Mucosa of descending colon (tissue), 3 donors: ENCODE data around the gene ZNF613. TPM values are rescaled to one million over a fixed set of nuclear protein-coding genes. Genes with fewer than 3 reads are reported as not detected.

Experiments used
- ATAC-seq: fragments of 200-7000 bp; cut with Tn5 transposase; one replicate; pipeline ENCODE4 v1.9.1; 2020; ENCODE audit warnings: mild to moderate bottlenecking, moderate library complexity
- DNase-seq, 3 donors: peaks; one replicate each; pipeline ENCODE4 v3.0.0-alpha.2; 2020
- H3K36me3 ChIP-seq: fragments of 200-600 bp; one replicate; pipeline ENCODE4 v1.8.0; 2021; ENCODE audit warnings: low read depth, mild to moderate bottlenecking
- H3K4me1 ChIP-seq: fragments of 200-600 bp; one replicate; pipeline ENCODE4 v1.8.0; 2021; ENCODE audit warnings: low read depth, mild to moderate bottlenecking
- H3K4me3 ChIP-seq: fragments of 200-600 bp; one replicate; pipeline ENCODE4 v1.8.0; 2021; ENCODE audit warnings: mild to moderate bottlenecking
- H3K9me3 ChIP-seq: fragments of 200-600 bp; one replicate; pipeline ENCODE4 v1.8.0; 2021; ENCODE audit warnings: mild to moderate bottlenecking
- intact Hi-C, 2 donors: fragments of 100-400 bp; cut with DNase I in 1 of 2; cut with micrococcal nuclease in 1 of 2; formaldehyde crosslinking; loops; one replicate each; pipeline versions ENCODE4 v1.11.0 to v1.11.1; 2022; cut with DNase I, micrococcal nuclease
- long read RNA-seq, 2 donors: library from polyadenylated mRNA; unstranded; transcript quantifications; one replicate each; pipeline ENCODE4 v2.0.0, GENCODE V29; 2019 to 2021
- total RNA-seq, 3 donors: library from RNA; stranded (reverse); fragmentation: NEBNext Ultra II Directional in 2 of 3; extraction: Animal tissue kit (Norgen Biotek cat#: 25700) in 2 of 3; gene quantifications; one replicate each; pipeline versions ENCODE4 v1.2.1 to v1.2.4, GENCODE V29; 2021 to 2023
- TF ChIP-seq, protein P1 (sequence below): fragments of 200-600 bp; IDR thresholded peaks from one replicate; pipeline ENCODE4 v1.8.0; 2022; ENCODE audit warnings: antibody characterized with exemption, mild to moderate bottlenecking
- donor health status: DM: no; HTN: no; CAD: no; lungs with moderate emphysema.
- donor health status: DM: no; HTN: no; CAD: no.
- donor health status: DM: no; HTN: yes; CAD: no.

Gene ZNF613
- total RNA-seq = 1 to 10 TPM; 6.6 to 9.3 (median 8.0) TPM
- long read RNA-seq, donor 1, partial matches to known transcripts = 1 of 4 reads
- long read RNA-seq, donor 1, other reads (novel, unspliced or antisense) = 0 of 4 reads
- long read RNA-seq, donor 2 = 0 reads

DNA sequence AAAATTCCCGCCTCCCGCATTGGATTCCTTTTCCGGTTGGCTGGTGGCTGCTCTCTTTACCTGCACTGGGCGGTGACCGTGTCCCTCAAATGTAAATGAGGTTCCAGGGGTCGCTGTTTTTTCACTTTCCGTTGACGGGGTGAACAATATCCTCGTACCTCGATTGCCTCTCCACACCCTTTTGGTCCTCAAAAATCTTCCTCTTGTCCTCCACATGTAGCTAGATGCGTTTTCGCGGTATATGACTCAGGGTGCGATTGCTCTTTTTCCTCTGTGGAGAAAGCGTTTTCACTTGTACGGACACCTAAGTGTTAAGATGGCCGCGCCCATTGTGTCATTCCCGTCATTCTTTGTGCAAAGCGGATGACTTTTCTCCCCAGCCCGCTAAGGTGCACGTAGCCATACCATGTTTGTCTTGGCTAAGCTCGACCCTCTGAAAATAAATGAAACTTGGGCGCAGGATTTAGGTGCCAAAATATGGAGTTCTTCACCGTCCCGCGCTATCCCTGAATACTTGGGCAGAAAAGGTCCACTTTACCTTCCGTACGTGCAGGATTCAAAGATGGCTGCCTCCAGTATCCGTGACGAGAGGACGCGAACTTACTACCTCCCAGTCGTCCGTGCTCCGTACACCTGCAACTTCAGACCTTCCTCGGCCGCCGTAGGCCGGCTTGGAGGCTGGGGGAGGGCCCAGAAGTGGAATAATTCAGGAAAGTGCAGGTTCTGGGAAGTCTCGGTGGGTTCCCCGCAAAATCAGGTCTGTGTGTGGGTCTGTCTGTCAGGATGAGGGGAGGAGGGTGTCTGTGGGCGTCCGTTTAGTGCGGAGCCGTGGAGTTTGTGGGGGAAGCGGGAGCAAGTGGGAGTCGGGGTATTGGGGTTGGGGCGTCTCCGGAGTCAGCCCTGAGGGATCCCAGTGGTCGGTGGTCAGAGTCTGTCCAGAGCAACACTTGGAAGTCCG lies at the start of gene ZNF613:
TSS of gene ZNF613 (plus strand) at position 689 of the 958 bp plus-strand sequence. CDS start 8,749 bp downstream, outside the sequence.
- intact Hi-C loops = no loop called here
- Histone ChIP-seq H3K36me3 (peaks cover 4% of the 10 kb centered on the region), H3K4me1 (no peaks in the 10 kb centered on the region), H3K9me3 (peaks cover 57% of the 10 kb centered on the region), H3K4me3 (peak within 1 kb of the TSS; percentile 62)
- peak; percentile 90 to 93 (median 91) for DNase-seq
- TF ChIP-seq, protein P1, sequence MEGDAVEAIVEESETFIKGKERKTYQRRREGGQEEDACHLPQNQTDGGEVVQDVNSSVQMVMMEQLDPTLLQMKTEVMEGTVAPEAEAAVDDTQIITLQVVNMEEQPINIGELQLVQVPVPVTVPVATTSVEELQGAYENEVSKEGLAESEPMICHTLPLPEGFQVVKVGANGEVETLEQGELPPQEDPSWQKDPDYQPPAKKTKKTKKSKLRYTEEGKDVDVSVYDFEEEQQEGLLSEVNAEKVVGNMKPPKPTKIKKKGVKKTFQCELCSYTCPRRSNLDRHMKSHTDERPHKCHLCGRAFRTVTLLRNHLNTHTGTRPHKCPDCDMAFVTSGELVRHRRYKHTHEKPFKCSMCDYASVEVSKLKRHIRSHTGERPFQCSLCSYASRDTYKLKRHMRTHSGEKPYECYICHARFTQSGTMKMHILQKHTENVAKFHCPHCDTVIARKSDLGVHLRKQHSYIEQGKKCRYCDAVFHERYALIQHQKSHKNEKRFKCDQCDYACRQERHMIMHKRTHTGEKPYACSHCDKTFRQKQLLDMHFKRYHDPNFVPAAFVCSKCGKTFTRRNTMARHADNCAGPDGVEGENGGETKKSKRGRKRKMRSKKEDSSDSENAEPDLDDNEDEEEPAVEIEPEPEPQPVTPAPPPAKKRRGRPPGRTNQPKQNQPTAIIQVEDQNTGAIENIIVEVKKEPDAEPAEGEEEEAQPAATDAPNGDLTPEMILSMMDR = no peak
- ATAC-seq = peak; percentile 99

DNA sequence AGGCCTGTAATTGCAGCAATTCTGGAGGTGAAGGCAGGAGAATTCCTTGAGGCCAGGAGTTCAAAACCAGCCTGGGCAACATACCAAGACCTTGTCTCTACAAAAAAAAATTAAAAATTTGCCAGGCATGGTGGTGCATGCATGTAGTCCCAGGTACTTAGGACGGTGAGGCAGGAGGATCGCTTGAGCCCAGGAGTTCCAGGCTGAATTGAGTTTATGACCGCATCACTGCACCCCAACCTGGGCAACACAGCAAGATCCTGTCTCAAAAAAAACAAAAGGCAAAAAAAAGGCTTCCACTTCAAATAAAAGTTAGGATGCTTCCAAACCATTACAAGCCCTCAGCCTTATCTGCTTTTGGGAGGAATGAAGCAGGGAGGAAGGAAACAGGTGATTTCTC lies 44.8 kb upstream of the ZNF613 start:
- TF ChIP-seq, protein P1 = no peak
- peaks cover 93% of the 10 kb centered on the region for H3K9me3 ChIP-seq

DNA sequence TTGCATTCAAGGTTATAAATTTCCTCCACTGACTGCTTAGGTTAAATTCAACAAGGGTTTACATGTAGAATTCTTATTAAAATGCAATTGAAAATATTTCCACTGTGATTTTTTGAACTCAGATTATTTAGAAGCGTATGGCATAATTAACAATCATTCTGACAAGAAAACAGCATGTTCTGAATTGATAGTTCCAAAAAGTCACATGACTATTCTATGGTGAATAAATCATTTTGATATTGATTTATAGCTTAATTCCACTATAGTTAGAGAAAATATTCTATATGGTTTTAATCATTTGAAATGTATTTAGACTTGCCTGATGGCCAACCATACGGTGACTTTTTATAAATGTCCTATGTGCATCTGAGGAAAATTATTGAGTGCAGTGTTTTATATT lies 42.6 kb upstream of the ZNF613 start:
- intact Hi-C loops = no loop called here
- no peaks in the 10 kb centered on the region for H3K36me3 ChIP-seq
- no peak overlapping the region for H3K4me3 ChIP-seq
- TF ChIP-seq, protein P1 = no peak
- DNase-seq = no peak
- H3K9me3 ChIP-seq = peaks cover 94% of the 10 kb centered on the region
- ATAC-seq = no peak
- no peaks in the 10 kb centered on the region for H3K4me1 ChIP-seq

More for the DNA sequence above, 44.8 kb upstream of the ZNF613 start:
- Histone ChIP-seq H3K4me1 (no peaks in the 10 kb centered on the region), H3K36me3 (no peaks in the 10 kb centered on the region), H3K4me3 (no peak overlapping the region)
- no peak for ATAC-seq
- intact Hi-C loops = no loop called here
- DNase-seq = no peak

DNA sequence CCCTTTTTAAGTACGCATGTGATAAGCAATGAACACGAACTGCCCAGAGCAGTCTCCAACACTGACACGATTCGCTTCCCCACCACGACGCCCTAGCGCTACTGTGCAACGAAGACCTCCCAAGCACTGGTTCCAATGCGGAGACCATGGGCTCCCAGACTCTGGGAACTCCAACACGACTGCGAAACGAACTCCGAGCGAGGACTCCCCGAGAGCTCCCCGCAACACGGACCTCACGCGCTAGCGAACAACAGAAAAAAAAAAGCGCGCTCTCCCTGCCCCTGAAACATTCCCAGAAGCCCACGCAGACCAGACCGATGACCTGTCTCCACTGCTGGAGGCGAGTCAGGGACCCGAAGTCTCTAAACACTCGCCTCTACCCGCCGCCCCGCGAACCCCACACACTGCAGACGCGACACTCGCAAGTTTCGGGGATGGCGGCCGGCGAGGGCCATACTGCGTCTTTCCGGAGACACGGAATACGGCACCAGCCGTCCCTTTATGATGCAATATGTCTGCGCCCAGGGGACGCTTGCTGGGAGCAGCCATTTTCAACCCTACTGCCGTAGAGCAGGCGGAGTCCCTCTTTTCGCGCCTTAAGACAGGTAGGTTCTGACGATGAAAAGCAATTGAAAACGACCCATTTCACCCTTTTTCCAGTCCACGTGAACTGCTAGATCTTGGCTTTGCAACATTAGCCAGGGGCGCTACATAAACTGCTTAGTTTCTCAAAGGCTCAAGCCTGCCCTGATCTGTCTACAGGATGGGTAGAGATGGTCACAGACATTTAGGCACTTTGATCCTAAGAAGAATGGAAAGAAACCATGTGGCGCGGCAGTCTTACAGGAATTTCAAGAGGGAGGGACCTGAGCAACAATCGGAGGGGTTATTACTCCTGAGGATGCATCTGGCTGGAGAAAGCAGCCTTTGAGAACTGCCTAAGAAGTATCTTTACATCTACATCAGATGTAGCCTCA lies 39.5 kb upstream of the ZNF613 start, which contains the start of gene ZNF577:
TSS of gene ZNF577 (minus strand) at position 430 of the 977 bp plus-strand sequence. CDS start 7,569 bp downstream, outside the sequence.
- Histone ChIP-seq H3K4me3 (peak within 1 kb of the TSS; percentile 54), H3K9me3 (peaks cover 96% of the 10 kb centered on the region), H3K4me1 (no peaks in the 10 kb centered on the region), H3K36me3 (peaks cover 8% of the 10 kb centered on the region)
- TF ChIP-seq, protein P1 = no peak
- DNase-seq (peak; percentile 90 to 96 (median 91)), ATAC-seq (peak; percentile 100)
- intact Hi-C loops = no loop called here

DNA sequence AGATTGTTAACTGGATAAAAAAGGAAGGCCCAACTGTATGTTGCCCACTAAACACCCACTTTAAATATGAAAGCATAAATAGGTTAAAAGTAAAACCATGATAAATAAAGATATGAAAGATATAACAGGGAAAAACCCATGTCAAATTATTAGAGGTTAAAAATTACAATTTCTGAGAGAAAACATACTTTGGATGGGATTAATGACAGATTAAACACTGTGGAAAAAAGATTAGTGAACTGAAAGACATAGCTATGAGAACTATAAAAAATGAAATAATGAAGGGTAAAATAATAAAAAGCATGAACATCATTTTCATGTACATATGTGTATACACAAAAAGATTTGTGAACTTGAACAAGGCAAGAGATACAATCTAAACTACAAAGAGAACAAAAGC lies 37.3 kb upstream of the ZNF613 start:
- Histone ChIP-seq H3K4me3 (no peak overlapping the region), H3K9me3 (peaks cover 96% of the 10 kb centered on the region), H3K4me1 (no peaks in the 10 kb centered on the region), H3K36me3 (peaks cover 12% of the 10 kb centered on the region)
- intact Hi-C loops = no loop called here
- TF ChIP-seq, protein P1 = no peak
- DNase-seq = no peak
- ATAC-seq = no peak
